HG03469 (cell line): ENCODE results near the gene MYO16.
"Not testable (repeated sequence)": the region's sequence is repeated elsewhere in the genome, so short reads cannot be mapped to it uniquely, and the experiment has no call there.

Experiments used
- ATAC-seq: cut with Tn5 transposase; IDR thresholded peaks from one replicate; pipeline ENCODE4 v1.9.1; 2021; ENCODE audit warnings: mild to moderate bottlenecking, moderate library complexity, moderate number of reproducible peaks; ENCODE audit not compliant: unreplicated experiment

MYO16 gene

DNA sequence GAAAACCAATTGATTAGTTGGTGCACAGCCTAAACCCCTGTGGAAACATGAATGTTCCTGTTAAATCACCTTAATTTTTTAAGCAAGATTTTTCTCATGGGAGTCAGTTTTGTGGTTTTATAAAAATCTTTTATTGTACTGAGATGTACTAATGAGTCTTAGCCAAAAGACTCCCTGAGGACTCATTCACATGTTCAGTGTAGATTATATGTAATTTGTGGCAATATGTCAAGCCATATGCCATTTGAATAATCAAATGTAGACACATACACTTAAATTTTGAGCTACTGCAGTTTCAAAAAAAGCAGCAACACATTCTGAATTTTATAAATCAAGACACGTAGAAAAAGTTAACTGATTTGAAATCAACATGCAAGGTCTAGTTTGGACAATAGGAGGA, 395.2 kb downstream of the MYO16 start:
- no peak for ATAC-seq

GRCh38 chr13:109026266-109026665, 396.9 kb downstream of the MYO16 start:
- ATAC-seq: no peak

DNA sequence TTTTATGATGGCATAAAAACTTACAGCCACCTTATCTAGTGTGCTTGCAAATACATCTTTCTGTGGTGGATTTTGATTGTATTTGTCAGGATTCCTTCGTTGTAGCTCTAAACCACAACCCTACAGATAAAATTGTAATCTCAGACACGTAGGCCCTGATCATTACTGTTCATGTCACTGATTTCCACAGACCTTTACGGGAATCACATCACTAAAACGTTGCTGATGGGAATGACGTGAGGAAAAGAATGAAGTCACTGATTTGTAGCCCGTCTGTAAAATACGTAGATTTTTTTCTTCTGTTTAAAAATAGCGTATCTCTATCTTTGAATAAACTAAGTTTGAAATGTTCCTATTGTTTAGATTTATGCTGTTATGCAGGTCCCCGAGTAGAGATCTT, 399.2 kb downstream of the MYO16 start:
- ATAC-seq: no peak

DNA sequence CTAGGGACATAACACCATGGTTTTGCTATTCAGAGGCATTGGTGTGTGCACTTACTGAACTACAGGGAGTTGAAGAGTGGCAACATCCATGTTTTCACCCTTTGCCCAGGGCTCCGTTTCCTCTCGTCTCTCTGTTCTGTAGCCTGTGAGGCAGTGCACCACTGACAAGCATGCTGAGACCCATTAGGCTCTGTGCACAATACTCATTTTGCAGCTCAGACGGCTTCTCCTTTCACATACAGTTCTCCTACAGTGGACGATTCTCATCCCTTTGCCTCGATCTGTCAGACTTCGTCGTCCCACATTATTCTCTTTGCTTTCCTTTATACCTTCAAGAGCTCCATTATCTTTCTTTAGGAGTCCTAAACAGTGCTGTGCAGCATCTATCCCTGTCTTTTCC, 403.7 kb downstream of the MYO16 start:
- no peak for ATAC-seq

DNA sequence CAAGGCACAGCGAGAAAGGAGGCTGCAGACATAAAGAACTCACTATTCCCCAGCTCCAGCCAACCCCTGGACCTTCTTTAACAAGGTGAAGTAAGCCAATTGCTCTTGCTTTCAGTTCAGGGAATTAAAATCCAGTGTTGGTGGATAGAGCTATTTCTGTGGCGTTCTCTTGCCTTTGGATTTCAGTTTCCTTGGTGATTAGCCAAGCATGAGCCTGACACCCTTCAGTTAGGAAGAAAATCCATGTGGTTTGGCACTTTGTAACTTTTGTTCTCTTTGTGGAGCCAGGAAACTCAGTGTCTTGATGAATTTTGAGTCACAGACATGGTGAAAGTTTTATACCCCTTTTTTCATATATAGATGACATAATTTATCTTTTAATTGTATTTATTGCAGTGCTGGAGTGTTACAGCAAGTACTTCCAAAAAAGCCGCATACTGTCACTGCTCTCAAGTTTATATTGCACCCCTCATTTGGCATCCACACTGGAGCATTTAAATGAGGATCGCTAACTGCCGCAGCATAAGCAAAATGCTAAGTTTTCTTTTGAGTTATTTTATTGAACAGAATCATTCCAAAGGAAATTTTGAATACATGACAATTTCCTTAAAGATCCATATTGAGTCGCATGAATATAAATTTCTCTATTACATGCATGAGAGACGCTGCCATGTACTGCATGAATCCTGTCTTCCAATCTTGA, 406.8 kb downstream of the MYO16 start:
- no peak for ATAC-seq

DNA sequence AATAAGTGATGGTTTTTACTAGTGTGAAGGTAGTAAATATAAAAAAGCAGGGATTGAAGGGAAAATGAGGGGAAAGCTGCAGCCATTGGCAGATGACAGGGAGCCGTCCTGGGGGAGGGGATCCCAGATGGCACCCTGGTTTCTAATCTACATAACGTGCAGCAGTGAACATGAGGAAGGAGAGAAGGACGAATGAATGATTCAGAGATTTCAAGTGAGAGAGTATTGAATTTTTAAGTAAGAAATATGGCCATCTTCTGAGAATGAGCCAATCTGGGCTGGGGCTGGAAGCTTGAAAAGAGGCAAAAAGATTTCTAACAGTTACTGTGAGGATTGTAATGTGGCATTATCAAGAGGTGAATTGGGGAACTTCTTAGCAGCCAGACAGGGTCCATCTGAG, 414.2 kb downstream of the MYO16 start:
- no peak for ATAC-seq

DNA sequence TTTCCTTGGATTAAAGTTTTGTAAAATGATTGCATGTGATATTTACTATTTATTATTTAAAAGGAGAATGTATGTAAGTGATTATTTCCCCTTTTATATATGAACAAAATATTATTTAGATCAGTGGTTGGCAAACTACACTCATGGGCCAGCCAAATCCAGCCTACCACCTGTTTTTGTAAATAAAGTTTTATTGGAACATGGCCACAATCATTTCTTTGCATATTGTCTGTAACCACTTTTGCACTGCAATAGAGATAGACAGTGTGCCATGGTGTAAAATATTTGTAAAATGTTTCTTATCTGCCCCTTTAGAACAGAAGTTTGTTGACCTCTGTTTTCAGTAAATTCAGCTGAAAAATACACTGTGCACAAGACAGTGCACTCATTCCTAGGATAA, 426.4 kb downstream of the MYO16 start:
- ATAC-seq: no peak

- ATAC-seq: no peak
These were observed 428.7 kb downstream of the MYO16 start for GRCh38 chr13:109058087-109058486.

GRCh38 chr13:109072505-109072904, 443.1 kb downstream of the MYO16 start:
- ATAC-seq: no peak

DNA sequence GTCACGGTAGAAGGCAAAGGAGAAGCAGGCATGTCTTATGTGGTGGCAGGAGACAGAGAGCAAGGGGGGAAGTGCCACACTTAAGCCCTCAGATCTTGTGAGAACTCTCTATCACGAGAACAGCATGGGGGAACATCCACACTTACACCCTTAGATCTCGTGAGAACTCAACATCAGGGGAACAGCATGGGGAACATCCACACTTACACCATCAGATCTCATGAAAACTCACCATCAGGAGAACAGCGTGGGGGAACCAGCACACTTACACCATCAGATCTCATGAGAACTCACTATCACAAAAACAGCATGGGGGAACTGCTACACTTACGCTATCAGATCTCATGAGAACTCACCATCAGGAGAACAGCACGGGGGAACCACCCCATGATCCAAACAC, 445.0 kb downstream of the MYO16 start:
- no peak for ATAC-seq

DNA sequence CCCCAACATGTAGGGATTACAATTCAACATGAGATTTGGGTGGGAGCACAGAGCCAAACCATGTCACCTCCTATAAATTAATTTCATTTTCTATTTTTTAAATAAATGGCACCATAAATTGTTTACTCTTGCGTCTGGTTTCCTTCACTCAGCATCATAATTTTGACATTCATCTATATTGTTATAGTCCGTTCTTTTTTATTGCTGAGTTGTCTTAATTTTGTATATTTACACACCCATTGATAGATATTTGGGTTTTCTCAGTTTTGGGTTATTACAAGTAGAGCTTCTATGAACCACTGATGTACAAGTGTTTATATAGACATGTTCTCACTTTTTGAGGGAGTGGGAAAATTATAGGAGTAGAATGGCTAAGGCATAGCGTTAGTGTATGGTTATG, 445.4 kb downstream of the MYO16 start:
- ATAC-seq: no peak

GRCh38 chr13:109087916-109088623, 458.7 kb downstream of the MYO16 start:
- no peak for ATAC-seq

DNA sequence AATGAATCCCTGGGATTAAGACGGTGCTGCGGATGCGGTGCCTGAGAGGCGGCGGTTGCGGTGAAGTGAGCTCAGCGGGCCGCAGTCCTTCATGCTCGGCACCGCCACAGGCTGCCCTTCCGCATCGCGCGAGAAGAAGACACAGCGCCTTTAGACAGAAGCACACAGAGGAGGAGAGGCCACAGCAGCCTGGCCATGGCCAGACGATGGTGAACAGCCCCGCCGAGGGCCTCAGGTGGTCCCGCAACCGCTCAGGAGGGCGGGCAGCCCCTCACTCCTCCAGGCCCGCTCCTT, 459.2 kb downstream of the MYO16 start:
- no peak for ATAC-seq

- no peak for ATAC-seq
These were observed 461.4 kb downstream of the MYO16 start for GRCh38 chr13:109090796-109091195.

DNA sequence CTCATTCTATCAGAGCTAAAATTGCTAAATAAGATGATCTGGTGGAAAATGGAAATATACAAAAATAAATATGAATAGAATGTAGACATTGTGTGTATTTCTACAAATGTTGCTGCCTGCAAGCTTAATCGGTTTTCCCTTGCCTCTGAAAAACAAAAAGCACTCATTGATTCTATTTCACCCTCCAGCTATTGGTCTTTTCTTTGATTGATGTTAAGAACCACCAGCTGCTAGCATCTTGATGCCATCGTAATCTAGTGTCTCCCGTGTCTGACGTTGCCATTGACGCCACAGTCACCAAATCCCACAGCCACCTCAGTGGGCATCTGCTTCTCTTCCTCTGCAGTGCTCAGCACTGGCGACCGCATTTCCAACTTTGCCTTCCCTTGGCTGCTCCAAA, 461.8 kb downstream of the MYO16 start:
- no peak for ATAC-seq

DNA sequence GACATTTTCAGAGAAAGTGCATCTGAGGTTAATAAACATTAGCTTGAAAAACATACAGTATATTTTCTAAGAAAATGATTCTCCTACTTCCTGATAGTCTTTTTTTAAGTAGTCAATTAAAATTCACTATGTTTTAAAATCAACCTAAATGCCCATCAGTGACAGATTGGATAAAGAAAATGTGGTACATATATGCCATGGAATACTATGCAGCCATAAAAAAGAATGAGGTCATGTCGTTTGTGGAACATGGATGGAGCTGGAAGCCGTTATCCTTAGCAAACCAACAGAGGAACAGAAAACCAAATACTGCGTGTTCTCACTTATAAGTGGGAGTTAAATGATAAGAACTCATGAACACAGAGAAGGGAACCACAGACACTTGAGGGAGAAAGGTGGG, 462.8 kb downstream of the MYO16 start:
- ATAC-seq: not testable (repeated sequence)

DNA sequence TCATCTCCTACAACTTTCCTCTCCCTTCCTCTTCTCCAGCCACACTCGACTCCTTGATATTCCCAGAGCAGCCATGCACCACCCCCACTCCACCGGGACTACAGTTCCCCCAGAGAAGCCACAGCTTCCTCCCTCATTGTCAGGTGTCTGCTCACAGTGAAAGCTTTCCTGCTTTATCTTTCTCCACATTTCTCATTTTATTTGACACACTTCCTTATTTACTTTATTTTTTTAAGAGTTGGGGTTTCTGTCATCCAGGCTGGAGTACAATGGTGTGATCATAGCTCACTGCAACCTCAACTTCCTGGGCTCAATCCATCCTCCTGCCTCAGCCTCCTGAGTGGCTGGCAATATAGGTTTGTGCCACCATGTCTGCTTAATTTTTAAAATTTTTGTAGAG, 464.6 kb downstream of the MYO16 start:
- ATAC-seq: no peak

- no peak for ATAC-seq
These were observed 465.7 kb downstream of the MYO16 start for GRCh38 chr13:109095126-109095525.

GRCh38 chr13:109096101-109096500, 466.7 kb downstream of the MYO16 start:
- no peak for ATAC-seq

GRCh38 chr13:109100705-109101304, 471.4 kb downstream of the MYO16 start:
- ATAC-seq: no peak

DNA sequence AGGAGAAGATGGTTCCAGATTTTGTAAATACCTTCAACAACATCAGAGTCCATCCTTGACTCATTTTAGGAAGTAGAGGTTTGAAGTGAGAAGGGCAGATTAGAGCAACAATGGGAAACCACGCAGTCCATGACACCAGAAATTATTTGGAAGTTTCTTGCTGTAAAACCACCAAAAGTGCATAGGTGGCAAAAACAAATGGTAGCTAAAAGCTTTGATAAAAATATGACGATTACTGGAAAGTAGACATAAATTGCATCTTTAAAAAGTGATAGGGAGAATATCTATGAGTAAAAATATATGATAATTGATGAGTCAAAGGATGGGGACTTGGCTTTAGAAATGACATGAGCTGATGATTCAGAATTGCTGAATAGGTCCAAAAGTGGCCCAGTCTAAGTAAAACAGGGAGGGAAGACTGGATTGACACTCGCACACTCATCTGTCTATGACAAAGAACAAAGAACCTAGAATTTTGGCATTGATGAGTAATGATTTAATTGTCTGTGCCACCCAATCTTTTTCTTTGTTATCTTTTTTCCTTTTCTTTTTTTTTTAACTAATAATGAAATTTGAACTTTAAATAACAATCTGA, 472.2 kb downstream of the MYO16 start:
- no peak for ATAC-seq

DNA sequence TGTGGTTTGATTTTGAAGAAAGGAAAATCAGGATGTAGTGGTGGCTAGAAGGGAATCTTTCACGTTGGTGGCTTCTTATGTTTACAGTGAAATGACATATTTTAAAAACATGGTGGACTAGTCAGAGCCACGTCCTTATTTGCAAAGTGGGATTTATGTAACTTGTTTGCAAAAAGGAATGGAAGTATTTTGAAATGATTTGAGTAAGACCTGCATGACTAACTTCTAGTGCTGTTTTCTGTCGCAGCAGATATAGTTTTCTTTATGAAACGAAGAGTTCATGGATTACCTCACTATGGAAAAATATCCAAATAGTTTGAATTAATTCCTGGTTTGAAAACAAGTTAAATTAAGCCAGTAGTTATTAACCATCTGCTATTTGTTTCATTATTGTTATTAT, 476.5 kb downstream of the MYO16 start:
- ATAC-seq: no peak
